GM10266 (cell line): ENCODE data around the gene UBE2B.
"Not testable (repeated sequence)": the region's sequence is repeated elsewhere in the genome, so short reads cannot be mapped to it uniquely, and the experiment has no call there.

ENCODE experiments used
- DNase-seq: peaks from one replicate; pipeline ENCODE4 v3.0.0; 2012; ENCODE audit errors: extremely low spot score
- TF ChIP-seq, protein P1 (sequence below): IDR thresholded peaks from 2 replicates; pipeline ENCODE4 v1.5.1; 2012; ENCODE audit warnings: mild to moderate bottlenecking, low read depth; ENCODE audit not compliant: control insufficient read depth, insufficient read depth; ENCODE audit errors: missing control alignments

The UBE2B gene

DNA sequence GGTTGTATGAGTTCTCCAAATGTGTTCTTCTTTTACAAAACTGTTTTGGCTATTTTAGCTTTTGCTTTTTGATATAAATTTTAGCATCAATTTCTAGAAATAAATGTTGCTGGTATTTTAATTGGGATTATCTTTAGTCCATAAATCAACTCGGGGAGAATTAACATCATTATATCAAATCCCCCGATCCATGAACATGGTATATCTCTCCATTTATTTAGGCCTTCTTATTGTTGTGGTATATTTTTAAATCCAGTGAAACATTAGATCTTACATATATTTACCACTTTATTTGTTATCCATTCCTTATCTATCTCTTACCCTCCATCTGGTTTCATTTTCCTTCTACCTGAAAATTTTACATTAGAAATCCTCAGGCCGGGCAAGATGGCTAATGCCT, 47.6 kb downstream of the UBE2B start:
- DNase-seq = no peak

DNA sequence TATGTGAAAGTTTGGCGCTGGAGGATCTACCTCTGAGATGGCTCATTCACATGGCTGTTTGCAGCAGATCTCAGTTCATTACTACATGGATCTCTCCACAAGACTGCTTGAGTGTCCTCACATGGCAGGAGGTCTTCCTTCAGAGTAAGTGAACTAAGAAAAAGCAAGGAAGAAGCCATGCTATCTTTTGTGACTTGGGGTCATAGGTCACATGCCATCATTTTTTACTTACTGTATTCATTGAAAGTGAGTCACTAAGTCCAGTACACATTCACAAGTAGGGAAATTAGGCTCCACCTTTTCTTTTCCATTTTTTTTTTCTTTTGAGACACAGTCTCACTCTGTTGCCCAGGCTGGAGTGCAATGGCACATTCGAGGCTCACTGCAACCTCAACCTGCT, 49.0 kb downstream of the UBE2B start:
- DNase-seq = no peak
- TF ChIP-seq, protein P1, sequence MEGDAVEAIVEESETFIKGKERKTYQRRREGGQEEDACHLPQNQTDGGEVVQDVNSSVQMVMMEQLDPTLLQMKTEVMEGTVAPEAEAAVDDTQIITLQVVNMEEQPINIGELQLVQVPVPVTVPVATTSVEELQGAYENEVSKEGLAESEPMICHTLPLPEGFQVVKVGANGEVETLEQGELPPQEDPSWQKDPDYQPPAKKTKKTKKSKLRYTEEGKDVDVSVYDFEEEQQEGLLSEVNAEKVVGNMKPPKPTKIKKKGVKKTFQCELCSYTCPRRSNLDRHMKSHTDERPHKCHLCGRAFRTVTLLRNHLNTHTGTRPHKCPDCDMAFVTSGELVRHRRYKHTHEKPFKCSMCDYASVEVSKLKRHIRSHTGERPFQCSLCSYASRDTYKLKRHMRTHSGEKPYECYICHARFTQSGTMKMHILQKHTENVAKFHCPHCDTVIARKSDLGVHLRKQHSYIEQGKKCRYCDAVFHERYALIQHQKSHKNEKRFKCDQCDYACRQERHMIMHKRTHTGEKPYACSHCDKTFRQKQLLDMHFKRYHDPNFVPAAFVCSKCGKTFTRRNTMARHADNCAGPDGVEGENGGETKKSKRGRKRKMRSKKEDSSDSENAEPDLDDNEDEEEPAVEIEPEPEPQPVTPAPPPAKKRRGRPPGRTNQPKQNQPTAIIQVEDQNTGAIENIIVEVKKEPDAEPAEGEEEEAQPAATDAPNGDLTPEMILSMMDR = no peak

More for the DNA sequence above, 47.6 kb downstream of the UBE2B start:
- TF ChIP-seq, protein P1 = no peak

DNA sequence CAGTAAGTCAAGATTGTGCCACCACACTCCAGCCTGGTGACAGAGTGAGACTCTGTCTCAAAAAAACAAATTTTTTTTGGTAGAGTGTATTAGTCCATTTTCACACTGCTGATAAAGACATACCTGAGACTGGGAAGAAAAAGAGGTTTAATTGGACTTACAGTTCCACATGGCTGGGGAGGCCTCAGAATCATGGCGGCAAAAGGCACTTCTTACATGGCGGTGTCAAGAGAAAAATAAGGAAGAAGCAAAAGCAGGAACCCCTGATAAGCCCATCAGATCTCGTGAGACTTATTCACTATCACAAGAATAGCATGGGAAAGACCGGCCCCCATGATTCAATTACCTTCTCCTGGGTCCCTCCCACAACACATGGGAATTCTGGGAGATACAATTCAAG, 49.7 kb downstream of the UBE2B start:
- not testable (repeated sequence) for DNase-seq

DNA sequence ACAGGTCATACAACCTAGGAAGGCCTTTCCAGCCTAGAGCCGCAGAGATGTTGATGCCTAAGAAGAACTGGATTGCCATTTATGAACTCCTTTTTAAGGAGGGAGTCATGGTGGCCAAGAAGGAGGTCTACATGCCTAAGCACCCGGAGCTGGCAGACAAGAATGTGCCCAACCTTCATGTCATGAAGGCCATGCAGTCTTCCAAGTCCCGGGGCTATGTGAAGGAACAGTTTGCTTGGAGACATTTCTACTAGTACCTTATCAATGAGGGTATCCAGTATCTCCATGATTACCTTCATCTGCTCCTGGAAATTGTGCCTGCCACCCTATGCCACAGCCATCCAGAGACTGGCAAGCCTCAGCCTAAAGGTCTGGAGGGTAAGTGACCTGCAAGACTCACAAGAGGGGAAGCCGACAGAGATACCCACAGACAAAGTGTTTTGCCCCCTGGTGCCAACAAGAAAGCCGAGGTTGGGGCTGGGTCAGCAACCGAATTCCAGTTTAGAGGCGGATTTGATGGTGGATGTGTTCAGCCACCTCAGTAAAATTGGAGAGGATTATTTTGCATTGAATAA, 51.5 kb downstream of the UBE2B start:
- no peak for DNase-seq
- TF ChIP-seq, protein P1 = no peak

DNA sequence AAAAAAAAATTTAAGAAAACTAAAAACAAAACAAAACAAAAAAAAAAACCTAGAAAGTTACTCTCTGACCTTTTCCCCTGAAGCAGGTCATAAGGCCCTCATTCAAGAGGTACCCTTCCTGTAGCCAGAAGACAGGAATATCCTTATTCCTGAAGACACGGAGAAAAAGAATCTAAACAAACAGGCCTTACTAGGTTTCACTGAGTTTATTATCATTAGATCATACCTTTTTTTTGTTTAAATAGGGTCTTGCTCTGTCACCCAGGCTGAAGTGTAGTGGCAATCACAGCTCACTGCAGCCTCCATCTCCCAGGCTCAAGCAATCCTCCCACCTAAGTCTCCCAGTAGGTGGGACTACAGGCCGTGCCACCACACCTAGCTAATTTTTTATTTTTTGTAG, 52.0 kb downstream of the UBE2B start:
- TF ChIP-seq, protein P1 = no peak
- DNase-seq = no peak

DNA sequence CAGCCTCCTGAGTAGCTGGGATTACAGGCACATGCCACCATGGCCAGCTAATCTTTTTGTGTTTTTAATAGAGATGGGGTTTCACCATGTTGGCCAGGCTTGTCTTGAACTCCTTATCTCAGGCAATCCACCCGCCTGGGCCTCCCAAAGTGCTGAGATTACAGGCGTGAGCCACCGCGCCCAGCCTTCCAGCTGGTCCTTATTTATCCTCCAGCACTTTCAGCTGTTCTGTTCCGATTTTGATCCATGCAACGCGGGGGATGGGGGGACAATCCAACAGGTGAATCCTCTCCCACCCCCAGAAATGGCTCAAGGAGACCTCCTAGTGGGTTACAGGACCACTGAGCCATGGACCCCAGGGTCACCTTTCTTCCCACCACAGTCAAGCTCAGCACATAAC, 55.0 kb downstream of the UBE2B start:
- TF ChIP-seq, protein P1 = no peak
- DNase-seq = no peak

DNA sequence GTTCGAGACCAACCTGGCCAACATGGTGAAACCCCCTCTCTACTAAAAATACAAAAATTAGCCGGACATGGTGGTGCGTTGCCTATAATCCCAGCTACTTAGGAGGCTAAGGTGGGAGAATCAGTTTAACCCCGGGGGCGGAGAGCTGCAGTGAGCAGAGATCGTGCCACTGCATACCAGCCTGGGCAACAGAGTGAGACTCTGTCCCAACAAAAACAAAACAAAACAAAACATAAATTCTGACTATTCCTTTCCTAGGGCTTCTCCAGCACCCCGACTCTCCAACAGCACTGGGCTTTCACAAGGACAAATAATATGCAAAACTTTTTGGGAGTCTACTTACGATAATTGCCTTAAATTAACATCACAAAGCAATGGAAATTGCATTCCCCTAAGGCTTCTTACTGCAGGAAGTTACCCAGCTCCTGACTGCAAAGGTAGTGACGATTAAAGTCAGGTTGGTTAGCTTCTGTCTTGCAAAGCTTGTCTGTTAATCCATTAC, 56.2 kb downstream of the UBE2B start:
- DNase-seq = no peak

More for the DNA sequence above, 56.2 kb downstream of the UBE2B start:
- TF ChIP-seq, protein P1 = no peak
